Measurements from ENCODE around the gene GET4. TPM values are rescaled to one million over a fixed set of nuclear protein-coding genes. Genes with fewer than 3 reads are reported as not detected.

The GET4 gene
- polyA plus RNA-seq, 1 of the 3 experiments (the other 2 are of a cell fraction), result 63.1 TPM

- POLR2A ChIA-PET, result no interaction called here
- 79% methylated on average over 9 of the region's 13 CpGs for WGBS (ENCODE audit: low lambda C conversion rate)
- H3K9me2 ChIP-seq, result no peaks in the 10 kb centered on the region
- H3K36me3 ChIP-seq (replicated peaks in 1 of 2; ENCODE audit: control insufficient read depth in 1 of 2, insufficient read depth in 2 of 2, low read length in 1 of 2), result no peaks in the 10 kb centered on the region
- H3K9ac ChIP-seq, result no peak overlapping the region
- no peaks in the 10 kb centered on the region for H4K20me1 ChIP-seq (ENCODE audit: insufficient read depth)
- CTCF ChIA-PET, result interaction anchor here (0.8 to 1.6 kb wide), 4 partner anchors 9 to 36 kb away, joined by 3 to 7 read pairs (median 3); partner anchors contain the start of gene ADAP1
- H3F3A ChIP-seq (replicated peaks; ENCODE audit: insufficient read depth), result peaks cover 8% of the 10 kb centered on the region
- H3K4me3 ChIP-seq (ENCODE audit: low read depth in 2 of 2, low read length in 1 of 2), result no peak overlapping the region
- H3K27me3 ChIP-seq (ENCODE audit: insufficient read depth), result no peaks in the 10 kb centered on the region
- no peak overlapping the region for H3K27ac ChIP-seq (ENCODE audit: low read depth in 2 of 2, low read length in 1 of 2)
- no peaks in the 10 kb centered on the region for H3K4me1 ChIP-seq (ENCODE audit: control insufficient read depth in 1 of 2, insufficient read depth in 2 of 2, low read depth in 1 of 2, low read length in 1 of 2)
- H3K9me3 ChIP-seq, result peaks cover 5% of the 10 kb centered on the region; the same call in 1 of the 2 replicates
- H2AFZ ChIP-seq (ENCODE audit: low read depth), result no peak overlapping the region
- no peak for DNase-seq
- H3K79me2 ChIP-seq (ENCODE audit: insufficient read depth), result no peaks in the 10 kb centered on the region
- H3K4me2 ChIP-seq, result no peak overlapping the region
- TF ChIP-seq FOXJ3 (CRISPR knock-in tag; IDR thresholded peaks at IDR 0.05), result no peak
- TF ChIP-seq CHD2 (IDR thresholded peaks at IDR 0.05; ENCODE audit: low read length, partially characterized antibody), result no peak
- no peak for TF ChIP-seq POLR2AphosphoS5 (IDR thresholded peaks at IDR 0.05; ENCODE audit: low read depth, low read length)
- TF ChIP-seq SMC3 (IDR thresholded peaks at IDR 0.05; ENCODE audit: low read depth, low read length), result no peak
- TF ChIP-seq, protein P1, sequence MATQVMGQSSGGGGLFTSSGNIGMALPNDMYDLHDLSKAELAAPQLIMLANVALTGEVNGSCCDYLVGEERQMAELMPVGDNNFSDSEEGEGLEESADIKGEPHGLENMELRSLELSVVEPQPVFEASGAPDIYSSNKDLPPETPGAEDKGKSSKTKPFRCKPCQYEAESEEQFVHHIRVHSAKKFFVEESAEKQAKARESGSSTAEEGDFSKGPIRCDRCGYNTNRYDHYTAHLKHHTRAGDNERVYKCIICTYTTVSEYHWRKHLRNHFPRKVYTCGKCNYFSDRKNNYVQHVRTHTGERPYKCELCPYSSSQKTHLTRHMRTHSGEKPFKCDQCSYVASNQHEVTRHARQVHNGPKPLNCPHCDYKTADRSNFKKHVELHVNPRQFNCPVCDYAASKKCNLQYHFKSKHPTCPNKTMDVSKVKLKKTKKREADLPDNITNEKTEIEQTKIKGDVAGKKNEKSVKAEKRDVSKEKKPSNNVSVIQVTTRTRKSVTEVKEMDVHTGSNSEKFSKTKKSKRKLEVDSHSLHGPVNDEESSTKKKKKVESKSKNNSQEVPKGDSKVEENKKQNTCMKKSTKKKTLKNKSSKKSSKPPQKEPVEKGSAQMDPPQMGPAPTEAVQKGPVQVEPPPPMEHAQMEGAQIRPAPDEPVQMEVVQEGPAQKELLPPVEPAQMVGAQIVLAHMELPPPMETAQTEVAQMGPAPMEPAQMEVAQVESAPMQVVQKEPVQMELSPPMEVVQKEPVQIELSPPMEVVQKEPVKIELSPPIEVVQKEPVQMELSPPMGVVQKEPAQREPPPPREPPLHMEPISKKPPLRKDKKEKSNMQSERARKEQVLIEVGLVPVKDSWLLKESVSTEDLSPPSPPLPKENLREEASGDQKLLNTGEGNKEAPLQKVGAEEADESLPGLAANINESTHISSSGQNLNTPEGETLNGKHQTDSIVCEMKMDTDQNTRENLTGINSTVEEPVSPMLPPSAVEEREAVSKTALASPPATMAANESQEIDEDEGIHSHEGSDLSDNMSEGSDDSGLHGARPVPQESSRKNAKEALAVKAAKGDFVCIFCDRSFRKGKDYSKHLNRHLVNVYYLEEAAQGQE (IDR thresholded peaks at IDR 0.05; ENCODE audit: low read depth, low read length), result no peak
- no peak for TF ChIP-seq RAD21 (IDR thresholded peaks at IDR 0.05; ENCODE audit: low read length)
- TF ChIP-seq NFIC (IDR thresholded peaks at IDR 0.05; ENCODE audit: borderline replicate concordance), result no peak
- TF ChIP-seq, protein P2, sequence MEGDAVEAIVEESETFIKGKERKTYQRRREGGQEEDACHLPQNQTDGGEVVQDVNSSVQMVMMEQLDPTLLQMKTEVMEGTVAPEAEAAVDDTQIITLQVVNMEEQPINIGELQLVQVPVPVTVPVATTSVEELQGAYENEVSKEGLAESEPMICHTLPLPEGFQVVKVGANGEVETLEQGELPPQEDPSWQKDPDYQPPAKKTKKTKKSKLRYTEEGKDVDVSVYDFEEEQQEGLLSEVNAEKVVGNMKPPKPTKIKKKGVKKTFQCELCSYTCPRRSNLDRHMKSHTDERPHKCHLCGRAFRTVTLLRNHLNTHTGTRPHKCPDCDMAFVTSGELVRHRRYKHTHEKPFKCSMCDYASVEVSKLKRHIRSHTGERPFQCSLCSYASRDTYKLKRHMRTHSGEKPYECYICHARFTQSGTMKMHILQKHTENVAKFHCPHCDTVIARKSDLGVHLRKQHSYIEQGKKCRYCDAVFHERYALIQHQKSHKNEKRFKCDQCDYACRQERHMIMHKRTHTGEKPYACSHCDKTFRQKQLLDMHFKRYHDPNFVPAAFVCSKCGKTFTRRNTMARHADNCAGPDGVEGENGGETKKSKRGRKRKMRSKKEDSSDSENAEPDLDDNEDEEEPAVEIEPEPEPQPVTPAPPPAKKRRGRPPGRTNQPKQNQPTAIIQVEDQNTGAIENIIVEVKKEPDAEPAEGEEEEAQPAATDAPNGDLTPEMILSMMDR (IDR thresholded peaks at IDR 0.05), result no peak
- no peak for TF ChIP-seq FOSL2 (IDR thresholded peaks at IDR 0.05; ENCODE audit: borderline replicate concordance, low read depth)
- TF ChIP-seq YY1 (IDR thresholded peaks at IDR 0.05; ENCODE audit: low read depth), result no peak
- no peak for TF ChIP-seq EZH2phosphoT487 (IDR thresholded peaks at IDR 0.05; ENCODE audit: borderline replicate concordance, low read depth)
- no peak for TF ChIP-seq RCOR1 (IDR thresholded peaks at IDR 0.05; ENCODE audit: low read length)
- no peak for TF ChIP-seq FOXM1 (IDR thresholded peaks at IDR 0.05; ENCODE audit: low read depth)
- TF ChIP-seq TAF1 (IDR thresholded peaks at IDR 0.05; ENCODE audit: borderline replicate concordance, low read depth, low read length), result no peak
- TF ChIP-seq GATA2 (CRISPR knock-in tag; IDR thresholded peaks at IDR 0.05), result no peak
These were observed 68.8 kb downstream of the GET4 start for GRCh38 chr7:945147-945555.
